IPS DF 6.9 (cell line): ENCODE measurements around the gene PTPRC.
A peak's percentile ranks its signal among the peaks of the same experiment; 100 is the strongest.

ENCODE experiments used
- DNase-seq: peaks from one replicate; pipeline ENCODE4 v3.0.0-alpha.2; 2013; ENCODE audit warnings: low read depth, low spot score
- H3K27ac ChIP-seq: one replicate; pipeline ENCODE4 v1.5.1; 2013; ENCODE audit warnings: low read length, control low read depth
- H3K27me3 ChIP-seq: 2 replicates; pipeline ENCODE4 v1.6.1; 2013; ENCODE audit warnings: mild to moderate bottlenecking, low read length; ENCODE audit not compliant: control insufficient read depth, insufficient read depth
- H3K36me3 ChIP-seq: 2 replicates; pipeline ENCODE4 v1.6.1; 2013; ENCODE audit warnings: low read length; ENCODE audit not compliant: control insufficient read depth, insufficient read depth
- H3K4me1 ChIP-seq: 2 replicates; pipeline ENCODE4 v1.6.1; 2013; ENCODE audit warnings: low read length; ENCODE audit not compliant: control insufficient read depth, insufficient read depth
- H3K4me3 ChIP-seq: 2 replicates; pipeline ENCODE4 v1.5.1; 2013; ENCODE audit warnings: mild to moderate bottlenecking, low read length
- H3K9me3 ChIP-seq: 2 replicates; pipeline ENCODE4 v1.6.1; 2013; ENCODE audit warnings: low read length, inconsistent platforms; ENCODE audit not compliant: control insufficient read depth, insufficient read depth
- WGBS: extraction: QIAGEN DNeasy Blood & Tissue Kit; methylation state at CpG from one replicate; pipeline ENCODE4 v1.1.7; 2013; ENCODE audit warnings: mixed read lengths, missing lambda C conversion rate; ENCODE audit not compliant: insufficient read length, insufficient coverage; 5-methylcytosine and 5-hydroxymethylcytosine counted together

The PTPRC gene

DNA sequence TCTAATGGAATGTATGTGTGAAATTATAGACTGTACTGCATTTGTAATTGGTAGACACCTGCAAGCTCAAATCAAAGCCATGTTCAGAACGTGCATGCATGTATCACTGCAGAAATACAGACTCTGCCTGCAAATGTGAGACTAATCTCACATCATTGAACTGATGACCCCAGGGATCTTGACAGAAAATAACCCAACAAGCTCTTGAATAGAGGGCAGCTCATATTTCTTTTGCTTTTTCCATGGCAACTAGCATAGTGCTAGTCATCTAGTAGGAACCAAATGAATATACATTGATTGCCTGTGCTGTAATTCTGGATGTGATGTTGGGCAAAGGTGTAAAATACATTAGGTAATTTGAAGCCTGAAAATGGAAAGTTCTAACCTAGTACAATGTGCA, 62.4 kb downstream of the PTPRC start:
- no peak overlapping the region for H3K4me3 ChIP-seq
- peak overlapping the region; percentile 74 for H3K27ac ChIP-seq
- WGBS: no CpG with 5 or more reads among the region's 1 CpG
- H3K36me3 ChIP-seq: no peaks in the 10 kb centered on the region
- H3K27me3 ChIP-seq: no peaks in the 10 kb centered on the region
- DNase-seq: no peak
- peaks cover 5% of the 10 kb centered on the region; the same call in 1 of the 2 replicates for H3K4me1 ChIP-seq
- no peaks in the 10 kb centered on the region for H3K9me3 ChIP-seq

DNA sequence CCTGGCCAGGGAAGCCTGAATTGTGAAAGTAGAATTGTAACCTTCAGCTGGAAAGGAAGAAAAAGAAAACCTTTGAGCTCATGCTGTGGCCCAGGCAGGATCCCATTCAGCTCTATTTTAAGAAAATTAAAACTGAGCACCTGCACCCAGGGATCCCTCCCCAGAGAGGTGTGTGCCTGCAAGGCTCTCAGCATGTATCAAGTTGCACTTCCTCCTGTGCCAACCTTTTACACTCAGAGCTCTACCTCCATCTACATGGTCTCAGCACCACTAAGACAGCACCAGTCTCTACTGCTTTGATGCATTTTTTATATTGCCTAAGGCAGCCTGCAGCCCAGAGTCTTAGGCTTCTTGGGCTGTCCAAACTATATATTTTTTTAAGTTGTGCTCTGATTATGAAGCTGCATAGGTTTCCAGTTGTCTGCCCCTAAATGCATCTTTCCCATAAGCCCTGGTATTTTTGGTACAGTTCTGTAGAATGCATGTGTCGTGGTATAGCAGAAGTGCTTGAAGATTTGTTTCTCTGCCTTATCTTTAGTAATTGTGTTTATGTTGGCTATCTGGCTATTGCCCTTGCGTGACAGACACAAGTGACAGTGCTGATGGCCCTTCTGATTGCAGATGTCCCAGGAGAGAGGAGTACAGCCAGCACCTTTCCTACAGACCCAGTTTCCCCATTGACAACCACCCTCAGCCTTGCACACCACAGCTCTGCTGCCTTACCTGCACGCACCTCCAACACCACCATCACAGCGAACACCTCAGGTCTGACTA, 63.1 kb downstream of the PTPRC start:
- peak; percentile 29 for DNase-seq
- Histone ChIP-seq H3K4me1 (peaks cover 5% of the 10 kb centered on the region; the same call in 1 of the 2 replicates), H3K4me3 (no peak overlapping the region), H3K9me3 (no peaks in the 10 kb centered on the region), H3K27ac (peak overlapping the region; percentile 74), H3K36me3 (no peaks in the 10 kb centered on the region), H3K27me3 (no peaks in the 10 kb centered on the region)
- WGBS: no CpG with 5 or more reads among the region's 4 CpGs

DNA sequence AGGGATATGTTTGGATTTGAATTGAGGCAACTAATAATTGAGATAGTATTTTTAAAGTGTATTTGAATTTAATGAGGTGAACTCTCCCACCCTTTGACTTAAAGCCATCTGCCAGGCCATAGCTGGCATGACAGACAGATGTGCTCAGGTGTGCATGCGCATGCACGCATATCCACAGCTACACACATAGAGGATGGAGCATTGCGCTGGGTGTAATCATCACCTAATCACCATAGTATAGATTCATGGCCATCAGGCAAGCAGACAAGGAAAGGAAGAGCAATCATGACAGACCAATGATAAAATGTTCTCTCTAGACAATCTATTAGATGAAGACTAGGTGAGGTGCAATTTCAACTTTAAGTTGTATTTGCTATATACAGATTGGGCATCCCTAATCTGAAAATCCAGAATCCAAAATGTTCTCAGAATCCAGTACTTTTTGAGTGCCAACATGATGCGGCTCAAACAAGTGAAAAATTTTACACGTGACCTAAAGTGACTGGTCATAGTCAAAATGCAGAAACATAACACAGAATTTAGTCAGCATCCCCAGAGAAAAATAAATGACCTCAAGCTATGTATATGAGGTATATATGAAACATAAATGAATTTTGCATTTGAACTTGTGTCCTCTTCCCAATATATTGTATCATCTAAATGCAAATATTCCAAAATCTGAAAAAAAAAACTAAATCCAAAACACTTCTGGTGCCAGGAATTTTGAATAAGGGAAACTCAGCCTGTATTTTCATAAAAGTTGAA, 70.1 kb downstream of the PTPRC start:
- Histone ChIP-seq H3K27me3 (no peaks in the 10 kb centered on the region), H3K4me1 (no peaks in the 10 kb centered on the region), H3K4me3 (no peak overlapping the region), H3K9me3 (no peaks in the 10 kb centered on the region), H3K36me3 (no peaks in the 10 kb centered on the region), H3K27ac (no peak overlapping the region)
- WGBS: no CpG with 5 or more reads among the region's 5 CpGs
- no peak for DNase-seq

DNA sequence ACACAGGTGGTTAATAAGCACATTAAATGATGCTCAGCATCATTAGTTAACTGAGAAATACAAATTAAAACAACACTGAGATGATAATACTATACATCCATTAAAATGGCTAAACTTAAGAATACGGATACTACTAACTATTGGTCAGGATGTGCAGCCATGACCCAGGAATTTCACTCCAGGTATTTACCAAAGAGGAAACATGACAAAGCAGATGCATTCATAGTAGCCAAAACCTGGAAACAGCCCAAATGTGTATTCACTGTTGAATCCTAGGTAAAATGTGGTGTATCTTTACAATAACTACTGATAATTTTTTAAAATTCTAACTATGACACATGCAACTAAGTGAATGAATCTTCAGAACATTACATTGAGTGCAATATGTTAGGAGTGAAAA, 73.0 kb downstream of the PTPRC start:
- Histone ChIP-seq H3K27me3 (no peaks in the 10 kb centered on the region), H3K36me3 (no peaks in the 10 kb centered on the region), H3K4me3 (no peak overlapping the region), H3K4me1 (no peaks in the 10 kb centered on the region), H3K9me3 (no peaks in the 10 kb centered on the region), H3K27ac (no peak overlapping the region)
- no CpG with 5 or more reads among the region's 1 CpG for WGBS
- DNase-seq: no peak

DNA sequence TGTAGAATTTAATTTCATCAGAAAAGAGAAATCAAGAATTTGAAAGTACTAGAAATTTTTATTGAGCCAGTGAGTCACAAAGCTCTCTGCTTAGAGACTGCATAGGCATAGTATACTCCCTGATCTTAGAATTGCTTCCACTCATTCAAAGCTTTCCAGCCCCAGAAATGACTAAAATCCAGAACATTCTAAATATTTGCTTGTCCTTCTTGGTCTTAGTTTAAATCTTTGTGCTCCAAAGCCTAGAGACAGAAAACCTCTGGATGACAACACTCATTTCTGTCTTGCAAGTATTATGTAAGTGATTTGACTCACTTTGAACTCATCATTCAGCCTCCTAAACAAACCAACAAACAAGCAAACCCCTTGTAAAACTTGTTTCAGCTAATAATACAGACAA, 74.2 kb downstream of the PTPRC start:
- Histone ChIP-seq H3K36me3 (no peaks in the 10 kb centered on the region), H3K4me1 (no peaks in the 10 kb centered on the region), H3K27me3 (no peaks in the 10 kb centered on the region), H3K9me3 (no peaks in the 10 kb centered on the region), H3K4me3 (no peak overlapping the region), H3K27ac (no peak overlapping the region)
- DNase-seq: no peak

DNA sequence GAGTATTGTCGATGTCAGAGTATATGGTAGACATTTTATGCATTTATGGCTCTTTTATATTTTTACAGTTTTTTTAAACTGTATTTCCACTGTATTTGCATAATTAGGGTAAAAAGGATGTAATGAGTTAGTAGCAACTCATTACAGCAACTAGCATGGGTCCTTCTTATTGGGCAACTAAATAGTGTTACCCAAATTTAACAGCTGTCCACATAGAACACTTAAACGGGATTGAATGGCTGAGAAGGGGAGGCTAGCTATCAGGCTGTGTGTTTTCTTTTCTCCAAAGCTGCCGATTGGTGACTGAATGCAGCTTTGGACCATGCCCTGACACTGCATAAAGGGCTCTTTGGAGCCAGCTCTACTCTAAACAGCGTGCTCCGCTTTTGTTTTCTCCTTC, 75.4 kb downstream of the PTPRC start:
- no peak overlapping the region for H3K27ac ChIP-seq
- H3K36me3 ChIP-seq: no peaks in the 10 kb centered on the region
- no CpG with 5 or more reads among the region's 5 CpGs for WGBS
- H3K27me3 ChIP-seq: no peaks in the 10 kb centered on the region
- no peak for DNase-seq
- H3K4me3 ChIP-seq: no peak overlapping the region
- no peaks in the 10 kb centered on the region for H3K4me1 ChIP-seq
- H3K9me3 ChIP-seq: no peaks in the 10 kb centered on the region

DNA sequence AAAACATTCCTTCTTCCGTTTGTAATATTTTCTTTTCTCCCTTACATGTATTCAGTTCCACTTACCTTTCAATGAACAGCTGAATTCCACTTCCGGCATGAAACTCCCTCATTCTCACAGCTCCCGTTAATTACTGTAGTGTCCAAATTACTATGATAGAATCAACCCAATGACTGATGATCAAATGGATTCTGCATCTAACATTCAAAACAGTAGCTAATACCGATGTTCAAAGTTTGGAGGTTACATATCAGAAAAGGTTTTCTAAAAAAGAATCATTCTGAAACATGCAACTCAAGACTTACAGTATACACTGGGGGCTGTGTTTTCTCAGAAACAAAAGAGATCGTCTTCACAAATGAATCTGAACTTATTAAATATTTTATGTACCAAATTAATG, 77.2 kb downstream of the PTPRC start:
- Histone ChIP-seq H3K4me3 (no peak overlapping the region), H3K36me3 (no peaks in the 10 kb centered on the region), H3K4me1 (no peaks in the 10 kb centered on the region), H3K27ac (no peak overlapping the region), H3K27me3 (no peaks in the 10 kb centered on the region), H3K9me3 (no peaks in the 10 kb centered on the region)
- 100% methylated on average over 1 of the region's 5 CpGs for WGBS
- no peak for DNase-seq

DNA sequence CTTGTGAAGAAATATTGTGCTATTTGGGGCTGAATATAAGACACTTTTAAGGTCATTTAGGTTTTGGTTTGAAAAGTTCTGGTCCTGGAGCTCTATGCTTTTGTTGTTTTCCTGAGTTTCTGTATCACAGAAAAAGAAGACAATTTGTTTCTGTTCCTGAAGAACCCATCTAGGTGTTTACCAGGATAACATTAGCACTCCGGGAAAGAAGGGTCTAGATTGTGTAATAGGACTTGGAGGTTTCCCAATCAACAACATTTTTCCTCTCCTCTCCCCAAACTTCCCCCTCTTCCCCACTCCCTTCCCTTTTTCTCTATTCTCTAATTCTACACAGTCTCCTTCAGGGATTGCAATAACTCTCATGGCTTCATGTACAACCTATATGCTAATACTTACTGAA, 78.7 kb downstream of the PTPRC start:
- no CpG with 5 or more reads among the region's 1 CpG for WGBS
- Histone ChIP-seq H3K27ac (no peak overlapping the region), H3K4me1 (no peaks in the 10 kb centered on the region), H3K9me3 (no peaks in the 10 kb centered on the region), H3K4me3 (no peak overlapping the region), H3K36me3 (no peaks in the 10 kb centered on the region), H3K27me3 (no peaks in the 10 kb centered on the region)
- no peak for DNase-seq

DNA sequence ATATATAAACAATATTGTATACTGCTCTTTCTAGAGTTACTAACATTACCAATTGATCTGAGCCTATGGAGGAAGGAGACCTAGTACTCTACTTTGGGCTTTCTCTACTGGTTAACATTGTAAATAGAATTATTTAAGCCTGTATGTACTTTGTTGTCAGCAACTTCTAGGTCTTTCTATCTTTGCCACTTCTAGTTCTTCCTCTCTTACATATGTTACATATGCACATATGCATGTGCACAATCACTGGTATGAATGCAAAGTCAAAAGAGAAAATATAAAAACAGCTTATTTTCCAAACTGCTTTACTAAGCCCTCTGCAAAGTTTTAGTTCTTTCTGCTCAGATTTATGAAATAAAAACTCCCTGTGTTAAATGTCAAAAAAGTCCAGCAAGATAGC, 84.3 kb downstream of the PTPRC start:
- no peaks in the 10 kb centered on the region for H3K27me3 ChIP-seq
- no peaks in the 10 kb centered on the region for H3K36me3 ChIP-seq
- H3K4me1 ChIP-seq: no peaks in the 10 kb centered on the region
- no peak overlapping the region for H3K27ac ChIP-seq
- H3K4me3 ChIP-seq: no peak overlapping the region
- no peaks in the 10 kb centered on the region for H3K9me3 ChIP-seq
- DNase-seq: no peak

DNA sequence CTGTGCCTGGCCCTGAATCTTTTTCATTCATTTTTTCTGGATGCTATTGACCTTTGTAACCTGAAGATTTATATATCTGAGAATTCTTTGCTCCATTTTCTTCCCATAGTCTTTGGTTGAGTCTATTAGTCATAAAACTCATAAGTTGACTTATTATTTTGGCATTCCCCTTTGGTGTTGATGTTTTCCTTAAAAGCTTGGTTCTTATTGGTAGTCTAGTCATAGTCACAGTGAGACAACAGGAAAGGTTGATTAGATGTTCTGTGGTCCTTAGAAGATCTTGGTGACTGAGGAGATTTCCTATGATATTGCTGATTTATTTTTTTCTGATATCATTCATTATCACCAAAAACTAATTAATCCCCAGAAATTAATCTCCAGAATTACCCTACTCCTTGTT, 86.2 kb downstream of the PTPRC start:
- no peak overlapping the region for H3K4me3 ChIP-seq
- no peaks in the 10 kb centered on the region for H3K36me3 ChIP-seq
- H3K27ac ChIP-seq: no peak overlapping the region
- DNase-seq: no peak
- no peaks in the 10 kb centered on the region for H3K9me3 ChIP-seq
- no peaks in the 10 kb centered on the region for H3K27me3 ChIP-seq
- no peaks in the 10 kb centered on the region for H3K4me1 ChIP-seq

DNA sequence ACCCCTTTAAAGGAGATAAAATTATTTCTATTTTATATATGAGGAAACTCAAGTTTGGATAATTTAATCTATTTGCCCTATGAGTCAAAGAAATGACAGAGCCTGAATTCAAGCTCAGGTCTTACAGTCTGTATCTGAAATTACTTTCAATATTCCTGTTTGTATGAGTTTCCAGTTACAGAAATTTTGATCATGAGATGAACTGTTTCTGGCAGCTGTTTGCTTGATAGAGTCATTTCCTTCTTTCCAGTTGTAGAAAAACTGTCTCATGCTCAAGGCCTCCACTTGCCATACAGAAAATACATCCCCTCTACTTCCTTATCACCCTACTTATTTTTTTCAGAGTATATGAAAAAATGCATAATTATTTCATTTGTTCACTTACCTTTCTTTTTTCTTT, 87.6 kb downstream of the PTPRC start:
- Histone ChIP-seq H3K27me3 (no peaks in the 10 kb centered on the region), H3K9me3 (no peaks in the 10 kb centered on the region), H3K36me3 (no peaks in the 10 kb centered on the region), H3K27ac (no peak overlapping the region), H3K4me1 (no peaks in the 10 kb centered on the region), H3K4me3 (no peak overlapping the region)
- no peak for DNase-seq
